ENCODE results near the gene MUC5B.

DNA sequence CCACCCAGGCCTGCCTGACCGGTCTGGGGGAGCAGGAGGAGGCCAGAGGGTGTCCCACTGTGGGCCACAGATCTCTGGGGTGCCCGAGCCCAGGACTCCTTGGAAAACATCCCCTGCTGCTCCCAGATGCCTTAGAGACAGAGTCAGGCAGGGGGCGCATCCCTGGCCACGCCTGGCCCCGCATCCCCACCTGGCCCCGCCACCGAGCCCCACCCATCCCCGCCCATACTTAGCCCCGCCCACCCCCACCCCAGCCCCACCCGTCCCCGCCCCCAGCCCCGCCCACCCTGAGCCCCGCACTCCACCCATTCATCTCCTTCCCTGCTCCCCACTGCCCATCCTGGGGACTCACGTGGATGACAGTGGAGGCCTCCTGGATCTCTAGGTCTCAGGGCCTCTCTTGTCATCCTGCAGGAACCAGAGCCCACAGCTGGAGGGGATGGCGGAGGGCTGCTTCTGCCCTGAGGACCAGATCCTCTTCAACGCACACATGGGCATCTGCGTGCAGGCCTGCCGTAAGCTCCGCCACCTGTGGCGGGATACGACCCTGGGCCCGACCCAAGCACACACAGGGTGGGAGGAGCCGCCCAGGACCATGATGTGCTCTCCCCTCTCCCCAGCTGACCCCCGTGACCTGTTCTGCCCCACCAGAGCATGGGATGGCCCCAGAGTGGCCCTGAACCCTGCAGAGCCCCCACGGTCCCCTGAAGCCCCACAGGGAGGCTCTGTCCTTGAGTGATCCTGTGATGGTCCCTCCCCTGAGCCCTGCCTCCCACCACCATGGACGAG, 33.6 kb downstream of the MUC5B start:
- TF ChIP-seq, protein P1, sequence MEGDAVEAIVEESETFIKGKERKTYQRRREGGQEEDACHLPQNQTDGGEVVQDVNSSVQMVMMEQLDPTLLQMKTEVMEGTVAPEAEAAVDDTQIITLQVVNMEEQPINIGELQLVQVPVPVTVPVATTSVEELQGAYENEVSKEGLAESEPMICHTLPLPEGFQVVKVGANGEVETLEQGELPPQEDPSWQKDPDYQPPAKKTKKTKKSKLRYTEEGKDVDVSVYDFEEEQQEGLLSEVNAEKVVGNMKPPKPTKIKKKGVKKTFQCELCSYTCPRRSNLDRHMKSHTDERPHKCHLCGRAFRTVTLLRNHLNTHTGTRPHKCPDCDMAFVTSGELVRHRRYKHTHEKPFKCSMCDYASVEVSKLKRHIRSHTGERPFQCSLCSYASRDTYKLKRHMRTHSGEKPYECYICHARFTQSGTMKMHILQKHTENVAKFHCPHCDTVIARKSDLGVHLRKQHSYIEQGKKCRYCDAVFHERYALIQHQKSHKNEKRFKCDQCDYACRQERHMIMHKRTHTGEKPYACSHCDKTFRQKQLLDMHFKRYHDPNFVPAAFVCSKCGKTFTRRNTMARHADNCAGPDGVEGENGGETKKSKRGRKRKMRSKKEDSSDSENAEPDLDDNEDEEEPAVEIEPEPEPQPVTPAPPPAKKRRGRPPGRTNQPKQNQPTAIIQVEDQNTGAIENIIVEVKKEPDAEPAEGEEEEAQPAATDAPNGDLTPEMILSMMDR (conservative IDR thresholded peaks at IDR 0.05 in 1 of 2, IDR thresholded peaks at IDR 0.05 in 1 of 2; ENCODE audit: low read depth in 1 of 2, low read length in 2 of 2) = no peak
- TF ChIP-seq EZH2 (IDR thresholded peaks at IDR 0.05; ENCODE audit: low read length, missing control alignments) = no peak
